Activated CD4-positive, alpha-beta T cell treated with anti-CD3 and anti-CD28 coated beads, Interleukin-2, amount 10 ng/mL, durations not matched to agents 7 days and 5 days (primary cell): Measurements from ENCODE around the gene OSTM1. TPM values are rescaled to one million over a fixed set of nuclear protein-coding genes. Genes with fewer than 3 reads are reported as not detected.

Experiments used
- CTCF ChIA-PET: fragments of 350-600 bp; sonication (Branson Sonifier 250); formaldehyde crosslinking; loops from one replicate; lab custom pipeline; 2021; ENCODE audit warnings: antibody characterized with exemption; lab: Charles Lee
- POLR2A ChIA-PET: fragments of 350-600 bp; sonication (Branson Sonifier 250); formaldehyde crosslinking; loops from one replicate; lab custom pipeline; 2021; ENCODE audit warnings: antibody characterized with exemption; lab: Charles Lee
- DNase-seq: peaks from one replicate; pipeline ENCODE4 v3.0.0-alpha.2; 2020
- H3K27ac Mint-ChIP-seq: one replicate; pipeline ENCODE4 v1.8.0; 2021; ENCODE audit warnings: mild to moderate bottlenecking, moderate library complexity, mixed read lengths
- H3K27me3 Mint-ChIP-seq: one replicate; pipeline ENCODE4 v1.8.0; 2021; ENCODE audit warnings: mixed read lengths
- H3K36me3 Mint-ChIP-seq: one replicate; pipeline ENCODE4 v1.8.0; 2021; ENCODE audit warnings: low read depth, mixed read lengths
- H3K4me1 Mint-ChIP-seq: one replicate; pipeline ENCODE4 v1.8.0; 2021; ENCODE audit warnings: mixed read lengths
- H3K4me3 Mint-ChIP-seq: one replicate; pipeline ENCODE4 v1.8.0; 2021; ENCODE audit warnings: mild to moderate bottlenecking, moderate library complexity, mixed read lengths
- H3K9me3 Mint-ChIP-seq: one replicate; pipeline ENCODE4 v1.8.0; 2021; ENCODE audit warnings: mixed read lengths
- total RNA-seq, 2 experiments: library from RNA; stranded (reverse); gene quantifications; one replicate each; pipeline ENCODE4 v1.2.3, GENCODE V29; 2021

OSTM1 gene
- total RNA-seq, 2 experiments from 2014 or later: 25.7 to 28.2 TPM

GRCh38 chr6:108091288-108091687 lies 16.7 kb upstream of the OSTM1 start:
- no peak for DNase-seq
- Mint-ChIP-seq H3K4me1 (no peaks in the 10 kb centered on the region), H3K9me3 (no peaks in the 10 kb centered on the region), H3K36me3 (no peaks in the 10 kb centered on the region), H3K27me3 (peaks cover 24% of the 10 kb centered on the region), H3K4me3 (no peak overlapping the region), H3K27ac (no peak overlapping the region)
- POLR2A ChIA-PET: no interaction called here
- CTCF ChIA-PET: interaction anchor here (0.6 kb wide), 1 partner anchor 11 kb away, joined by 3 read pairs; no protein-coding TSS in a partner anchor

- peaks cover 3% of the 10 kb centered on the region for H3K4me1 Mint-ChIP-seq
- ChIA-PET CTCF (interaction anchor here (0.6 to 0.9 kb wide), 2 partner anchors 14 to 32 kb away, joined by 3 read pairs; no protein-coding TSS in a partner anchor), POLR2A (no interaction called here)
- no peak for DNase-seq
- no peak overlapping the region for H3K4me3 Mint-ChIP-seq
- H3K27ac Mint-ChIP-seq: no peak overlapping the region
- H3K27me3 Mint-ChIP-seq: peaks cover 37% of the 10 kb centered on the region
- no peaks in the 10 kb centered on the region for H3K9me3 Mint-ChIP-seq
- H3K36me3 Mint-ChIP-seq: no peaks in the 10 kb centered on the region
Measured at GRCh38 chr6:108083349-108083748, 8.8 kb upstream of the OSTM1 start.

GRCh38 chr6:108082539-108082938 lies 8.0 kb upstream of the OSTM1 start:
- no peaks in the 10 kb centered on the region for H3K36me3 Mint-ChIP-seq
- no peaks in the 10 kb centered on the region for H3K9me3 Mint-ChIP-seq
- peaks cover 36% of the 10 kb centered on the region for H3K27me3 Mint-ChIP-seq
- DNase-seq: no peak
- H3K27ac Mint-ChIP-seq: no peak overlapping the region
- POLR2A ChIA-PET: no interaction called here
- H3K4me3 Mint-ChIP-seq: no peak overlapping the region
- H3K4me1 Mint-ChIP-seq: peaks cover 3% of the 10 kb centered on the region
- CTCF ChIA-PET: interaction anchor here (0.6 kb wide), 1 partner anchor 25 kb away, joined by 4 read pairs; no protein-coding TSS in a partner anchor

GRCh38 chr6:108080010-108080780 lies 5.7 kb upstream of the OSTM1 start:
- Mint-ChIP-seq H3K27ac (no peak overlapping the region), H3K4me1 (peaks cover 6% of the 10 kb centered on the region), H3K36me3 (no peaks in the 10 kb centered on the region), H3K4me3 (no peak overlapping the region), H3K27me3 (peaks cover 33% of the 10 kb centered on the region), H3K9me3 (no peaks in the 10 kb centered on the region)
- no peak for DNase-seq
- POLR2A ChIA-PET: no interaction called here
- CTCF ChIA-PET: interaction anchor here (0.6 kb wide), 1 partner anchor 495 kb away, joined by 4 read pairs; no protein-coding TSS in a partner anchor

- no peak for DNase-seq
- peaks cover 33% of the 10 kb centered on the region for H3K27me3 Mint-ChIP-seq
- H3K36me3 Mint-ChIP-seq: peaks cover 4% of the 10 kb centered on the region
- no peaks in the 10 kb centered on the region for H3K9me3 Mint-ChIP-seq
- ChIA-PET CTCF (no interaction called here), POLR2A (no interaction called here)
- no peak overlapping the region for H3K27ac Mint-ChIP-seq
- peaks cover 17% of the 10 kb centered on the region for H3K4me1 Mint-ChIP-seq
- no peak overlapping the region for H3K4me3 Mint-ChIP-seq
Measured at GRCh38 chr6:108078191-108078590, 3.6 kb upstream of the OSTM1 start.

GRCh38 chr6:108074057-108074358 lies 533 bp downstream of the OSTM1 start:
- Mint-ChIP-seq H3K27me3 (peaks cover 6% of the 10 kb centered on the region), H3K9me3 (no peaks in the 10 kb centered on the region), H3K4me1 (peaks cover 29% of the 10 kb centered on the region), H3K36me3 (peaks cover 11% of the 10 kb centered on the region), H3K4me3 (peak overlapping the region; percentile 81), H3K27ac (peak overlapping the region; percentile 89)
- ChIA-PET POLR2A (no interaction called here), CTCF (interaction anchor here (1.1 to 1.5 kb wide), 3 partner anchors 14 to 24 kb away, joined by 3 to 4 read pairs (median 3); no protein-coding TSS in a partner anchor)
- no peak for DNase-seq

- no peaks in the 10 kb centered on the region for H3K27me3 Mint-ChIP-seq
- ChIA-PET CTCF (no interaction called here), POLR2A (no interaction called here)
- H3K9me3 Mint-ChIP-seq: no peaks in the 10 kb centered on the region
- H3K36me3 Mint-ChIP-seq: peaks cover 11% of the 10 kb centered on the region
- DNase-seq: no peak
- no peak overlapping the region for H3K27ac Mint-ChIP-seq
- H3K4me1 Mint-ChIP-seq: peaks cover 29% of the 10 kb centered on the region
- H3K4me3 Mint-ChIP-seq: no peak overlapping the region
Measured at GRCh38 chr6:108071736-108072276, 2.7 kb downstream of the OSTM1 start.

- H3K9me3 Mint-ChIP-seq: no peaks in the 10 kb centered on the region
- no peak overlapping the region for H3K27ac Mint-ChIP-seq
- peaks cover 17% of the 10 kb centered on the region for H3K4me1 Mint-ChIP-seq
- ChIA-PET CTCF (interaction anchor here (1.0 to 1.4 kb wide), 2 partner anchors 15 to 22 kb away, joined by 3 read pairs; no protein-coding TSS in a partner anchor), POLR2A (no interaction called here)
- H3K27me3 Mint-ChIP-seq: no peaks in the 10 kb centered on the region
- no peak overlapping the region for H3K4me3 Mint-ChIP-seq
- DNase-seq: peak; percentile 58
- peaks cover 14% of the 10 kb centered on the region for H3K36me3 Mint-ChIP-seq
Measured at GRCh38 chr6:108068618-108069017, 5.9 kb downstream of the OSTM1 start.

- no peaks in the 10 kb centered on the region for H3K9me3 Mint-ChIP-seq
- DNase-seq: no peak
- CTCF ChIA-PET: interaction anchor here (1.0 kb wide), 1 partner anchor 21 kb away, joined by 3 read pairs; no protein-coding TSS in a partner anchor
- H3K4me1 Mint-ChIP-seq: peaks cover 13% of the 10 kb centered on the region
- H3K36me3 Mint-ChIP-seq: peaks cover 11% of the 10 kb centered on the region
- no peak overlapping the region for H3K27ac Mint-ChIP-seq
- H3K4me3 Mint-ChIP-seq: no peak overlapping the region
- no peaks in the 10 kb centered on the region for H3K27me3 Mint-ChIP-seq
- POLR2A ChIA-PET: no interaction called here
Measured at GRCh38 chr6:108068182-108068581, 6.4 kb downstream of the OSTM1 start.

- ChIA-PET POLR2A (no interaction called here), CTCF (no interaction called here)
- Mint-ChIP-seq H3K36me3 (peaks cover 4% of the 10 kb centered on the region), H3K4me1 (no peaks in the 10 kb centered on the region), H3K27me3 (no peaks in the 10 kb centered on the region), H3K27ac (no peak overlapping the region), H3K9me3 (no peaks in the 10 kb centered on the region), H3K4me3 (no peak overlapping the region)
- no peak for DNase-seq
Measured at GRCh38 chr6:108052706-108053105, 21.8 kb downstream of the OSTM1 start.

GRCh38 chr6:108051481-108051880 lies 23.1 kb downstream of the OSTM1 start:
- H3K4me3 Mint-ChIP-seq: no peak overlapping the region
- no peaks in the 10 kb centered on the region for H3K4me1 Mint-ChIP-seq
- H3K27ac Mint-ChIP-seq: no peak overlapping the region
- POLR2A ChIA-PET: no interaction called here
- no peaks in the 10 kb centered on the region for H3K9me3 Mint-ChIP-seq
- peaks cover 13% of the 10 kb centered on the region for H3K36me3 Mint-ChIP-seq
- DNase-seq: no peak
- no peaks in the 10 kb centered on the region for H3K27me3 Mint-ChIP-seq
- CTCF ChIA-PET: interaction anchor here (1.0 kb wide), 1 partner anchor 23 kb away, joined by 4 read pairs; the partner anchor contains the start of gene OSTM1

- ChIA-PET CTCF (interaction anchor here (0.6 kb wide), 1 partner anchor 197 kb away, joined by 3 read pairs; no protein-coding TSS in a partner anchor), POLR2A (no interaction called here)
- peaks cover 17% of the 10 kb centered on the region for H3K36me3 Mint-ChIP-seq
- H3K4me3 Mint-ChIP-seq: no peak overlapping the region
- no peaks in the 10 kb centered on the region for H3K9me3 Mint-ChIP-seq
- no peaks in the 10 kb centered on the region for H3K4me1 Mint-ChIP-seq
- no peak for DNase-seq
- H3K27me3 Mint-ChIP-seq: no peaks in the 10 kb centered on the region
- no peak overlapping the region for H3K27ac Mint-ChIP-seq
Measured at GRCh38 chr6:108039681-108040080, 34.9 kb downstream of the OSTM1 start.

- no peaks in the 10 kb centered on the region for H3K27me3 Mint-ChIP-seq
- ChIA-PET POLR2A (no interaction called here), CTCF (interaction anchor here (0.5 kb wide), 1 partner anchor 1185 kb away, joined by 3 read pairs; no protein-coding TSS in a partner anchor)
- peaks cover 17% of the 10 kb centered on the region for H3K36me3 Mint-ChIP-seq
- no peak overlapping the region for H3K27ac Mint-ChIP-seq
- no peak overlapping the region for H3K4me3 Mint-ChIP-seq
- DNase-seq: no peak
- no peaks in the 10 kb centered on the region for H3K4me1 Mint-ChIP-seq
- no peaks in the 10 kb centered on the region for H3K9me3 Mint-ChIP-seq
Measured at GRCh38 chr6:108036884-108037283, 37.7 kb downstream of the OSTM1 start.
